SK-N-SH treated with all-trans-retinoic acid at 6 μM for 48 hours (cell line): ENCODE results near the gene AMBP.

Experiments
- ATAC-seq: fragments of 200-7000 bp; cut with Tn5 transposase; 3 replicates; pipeline ENCODE4 v1.9.1; 2020; ENCODE audit warnings: mild to moderate bottlenecking, moderate library complexity
- ARNTL ChIP-seq: fragments of 450-650 bp; formaldehyde crosslinking; IDR thresholded peaks from 2 replicates; pipeline ENCODE4 v1.5.0; 2020; ENCODE audit warnings: low read depth, mild to moderate bottlenecking, moderate library complexity, borderline replicate concordance
- BACH2 ChIP-seq: fragments of 250-450 bp; sonication (Bioruptor Pico); IDR thresholded peaks from 2 replicates; pipeline ENCODE4 v1.9.0; 2021; ENCODE audit warnings: mild to moderate bottlenecking, borderline replicate concordance
- CREB5 ChIP-seq: fragments of 250-450 bp; sonication (Bioruptor Pico); IDR thresholded peaks from 2 replicates; pipeline ENCODE4 v1.5.1; 2020; ENCODE audit warnings: low read depth, mild to moderate bottlenecking, moderate library complexity
- CSDC2 ChIP-seq: fragments of 250-450 bp; sonication (Bioruptor Pico); IDR thresholded peaks from 2 replicates; pipeline ENCODE4 v1.5.0; 2020; ENCODE audit warnings: mild to moderate bottlenecking, moderate library complexity
- CSRNP3 ChIP-seq: fragments of 250-450 bp; sonication (Bioruptor Pico); IDR thresholded peaks from 2 replicates; pipeline ENCODE4 v1.5.1; 2021; ENCODE audit warnings: mild to moderate bottlenecking, moderate library complexity
- ESRRG ChIP-seq: fragments of 250-450 bp; sonication (Bioruptor Pico); IDR thresholded peaks from 2 replicates; pipeline ENCODE4 v1.6.1; 2021; ENCODE audit warnings: mild to moderate bottlenecking
- GLIS3 ChIP-seq: fragments of 250-450 bp; sonication (Bioruptor Pico); IDR thresholded peaks from 2 replicates; pipeline ENCODE4 v1.5.0; 2020; ENCODE audit warnings: mild to moderate bottlenecking, moderate library complexity
- ISL1 ChIP-seq: fragments of 250-450 bp; sonication (Bioruptor Pico); IDR thresholded peaks from 2 replicates; pipeline ENCODE4 v2.1.2; 2022; ENCODE audit warnings: mild to moderate bottlenecking, moderate library complexity
- OSR1 ChIP-seq: fragments of 250-450 bp; sonication (Bioruptor Pico); IDR thresholded peaks from 2 replicates; pipeline ENCODE4 v1.8.0; 2022; ENCODE audit warnings: moderate library complexity, mild to moderate bottlenecking, inconsistent platforms
- PATZ1 ChIP-seq: fragments of 250-450 bp; sonication (Bioruptor Pico); IDR thresholded peaks from 2 replicates; pipeline ENCODE4 v1.8.0; 2020; ENCODE audit warnings: mild to moderate bottlenecking, moderate library complexity, borderline replicate concordance
- PPARA ChIP-seq: fragments of 250-450 bp; sonication (Bioruptor Pico); IDR thresholded peaks from 2 replicates; pipeline ENCODE4 v1.5.0; 2020; ENCODE audit warnings: mild to moderate bottlenecking, borderline replicate concordance
- TCF4 ChIP-seq: fragments of 250-450 bp; sonication (Bioruptor Pico); IDR thresholded peaks from 2 replicates; pipeline ENCODE4 v1.8.0; 2021; ENCODE audit warnings: mild to moderate bottlenecking, moderate library complexity, borderline replicate concordance
- TSHZ2 ChIP-seq: fragments of 250-450 bp; sonication (Bioruptor Pico); IDR thresholded peaks from 2 replicates; pipeline ENCODE4 v1.5.0; 2020; ENCODE audit warnings: mild to moderate bottlenecking, moderate library complexity
- ZC3H10 ChIP-seq: fragments of 250-450 bp; sonication (Bioruptor Pico); IDR thresholded peaks from 2 replicates; pipeline ENCODE4 v1.5.1; 2021; ENCODE audit warnings: mild to moderate bottlenecking, moderate library complexity
- ZFP3 ChIP-seq: fragments of 250-450 bp; sonication (Bioruptor Pico); IDR thresholded peaks from 2 replicates; pipeline ENCODE4 v1.5.0; 2020; ENCODE audit warnings: mild to moderate bottlenecking, moderate library complexity
- ZFP30 ChIP-seq: fragments of 450-650 bp; formaldehyde crosslinking; IDR thresholded peaks from 2 replicates; pipeline ENCODE4 v1.5.0; 2022; ENCODE audit warnings: mild to moderate bottlenecking, moderate library complexity
- ZNF565 ChIP-seq: fragments of 450-650 bp; formaldehyde crosslinking; conservative IDR thresholded peaks from 2 replicates; pipeline ENCODE4 v1.5.0; 2020; ENCODE audit warnings: low read depth, mild to moderate bottlenecking, moderate library complexity
- ZNF70 ChIP-seq: fragments of 450-650 bp; formaldehyde crosslinking; IDR thresholded peaks from 2 replicates; pipeline ENCODE4 v1.5.0; 2020; ENCODE audit warnings: mild to moderate bottlenecking, moderate library complexity
- ZNF8 ChIP-seq: fragments of 450-650 bp; formaldehyde crosslinking; IDR thresholded peaks from 2 replicates; pipeline ENCODE4 v1.5.0; 2020; ENCODE audit warnings: mild to moderate bottlenecking, moderate library complexity

AMBP gene

GRCh38 chr9:114117996-114118830 is 40.1 kb upstream of the AMBP start:
- TF ChIP-seq ZNF70 (CRISPR knock-in tag) (no peak), GLIS3 (no peak), ZNF8 (CRISPR knock-in tag) (no peak), ESRRG (no peak), ZFP30 (CRISPR knock-in tag) (no peak), OSR1 (no peak), TCF4 (CRISPR knock-in tag) (no peak), PATZ1 (CRISPR knock-in tag) (no peak), ZNF565 (CRISPR knock-in tag) (no peak), CSRNP3 (CRISPR knock-in tag) (no peak), ISL1 (no peak), BACH2 (CRISPR knock-in tag) (no peak), TSHZ2 (CRISPR knock-in tag) (no peak), PPARA (CRISPR knock-in tag) (no peak), ZFP3 (CRISPR knock-in tag) (no peak), CSDC2 (no peak)

GRCh38 chr9:114117614-114117995 is 39.5 kb upstream of the AMBP start:
- ATAC-seq: no peak
- TF ChIP-seq PATZ1 (CRISPR knock-in tag) (no peak), ZNF70 (CRISPR knock-in tag) (no peak), ZFP3 (CRISPR knock-in tag) (no peak), ZC3H10 (CRISPR knock-in tag) (no peak), ZNF565 (CRISPR knock-in tag) (no peak), ESRRG (no peak), CREB5 (CRISPR knock-in tag) (no peak)

More at GRCh38 chr9:114117996-114118830, 40.1 kb upstream of the AMBP start:
- no peak for ATAC-seq

GRCh38 chr9:114116126-114116747 is 38.1 kb upstream of the AMBP start:
- no peak for ATAC-seq
- TF ChIP-seq ZNF8 (CRISPR knock-in tag) (no peak), ISL1 (no peak), ZNF565 (CRISPR knock-in tag) (no peak), BACH2 (CRISPR knock-in tag) (no peak), ARNTL (no peak), TCF4 (CRISPR knock-in tag) (no peak), ZFP30 (CRISPR knock-in tag) (no peak), PPARA (CRISPR knock-in tag) (no peak)
